Measurements from ENCODE around the gene PNPO. TPM values are rescaled to one million over a fixed set of nuclear protein-coding genes. Genes with fewer than 3 reads are reported as not detected.
"Not testable (repeated sequence)": the region's sequence is repeated elsewhere in the genome, so short reads cannot be mapped to it uniquely, and the experiment has no call there.

PNPO gene
- polyA plus RNA-seq, 1 experiment, result 19.6 TPM

DNA sequence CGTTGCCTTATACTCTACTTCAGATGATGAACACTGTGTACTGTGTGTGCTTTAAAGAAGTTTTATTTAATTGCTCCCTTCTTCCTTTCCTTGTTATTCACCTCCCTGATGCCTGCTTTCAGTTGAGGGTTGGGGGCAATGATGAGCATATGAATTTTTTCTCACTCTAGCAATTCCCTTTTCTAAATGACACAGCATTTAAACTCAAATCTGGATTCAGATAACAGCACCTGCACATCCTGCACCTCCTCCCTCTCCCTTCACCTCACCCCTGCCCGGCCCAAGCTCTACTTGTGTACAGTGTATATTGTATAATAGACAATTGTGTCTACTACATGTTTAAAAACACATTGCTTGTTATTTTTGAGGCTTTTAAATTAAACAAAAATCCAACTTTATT is 13.0 kb upstream of the PNPO start:
- TF ChIP-seq, protein P1, sequence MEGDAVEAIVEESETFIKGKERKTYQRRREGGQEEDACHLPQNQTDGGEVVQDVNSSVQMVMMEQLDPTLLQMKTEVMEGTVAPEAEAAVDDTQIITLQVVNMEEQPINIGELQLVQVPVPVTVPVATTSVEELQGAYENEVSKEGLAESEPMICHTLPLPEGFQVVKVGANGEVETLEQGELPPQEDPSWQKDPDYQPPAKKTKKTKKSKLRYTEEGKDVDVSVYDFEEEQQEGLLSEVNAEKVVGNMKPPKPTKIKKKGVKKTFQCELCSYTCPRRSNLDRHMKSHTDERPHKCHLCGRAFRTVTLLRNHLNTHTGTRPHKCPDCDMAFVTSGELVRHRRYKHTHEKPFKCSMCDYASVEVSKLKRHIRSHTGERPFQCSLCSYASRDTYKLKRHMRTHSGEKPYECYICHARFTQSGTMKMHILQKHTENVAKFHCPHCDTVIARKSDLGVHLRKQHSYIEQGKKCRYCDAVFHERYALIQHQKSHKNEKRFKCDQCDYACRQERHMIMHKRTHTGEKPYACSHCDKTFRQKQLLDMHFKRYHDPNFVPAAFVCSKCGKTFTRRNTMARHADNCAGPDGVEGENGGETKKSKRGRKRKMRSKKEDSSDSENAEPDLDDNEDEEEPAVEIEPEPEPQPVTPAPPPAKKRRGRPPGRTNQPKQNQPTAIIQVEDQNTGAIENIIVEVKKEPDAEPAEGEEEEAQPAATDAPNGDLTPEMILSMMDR (IDR thresholded peaks at IDR 0.05; ENCODE audit: insufficient read depth, low read depth, low read length), result no peak
- POLR2A ChIA-PET, result no interaction called here

DNA sequence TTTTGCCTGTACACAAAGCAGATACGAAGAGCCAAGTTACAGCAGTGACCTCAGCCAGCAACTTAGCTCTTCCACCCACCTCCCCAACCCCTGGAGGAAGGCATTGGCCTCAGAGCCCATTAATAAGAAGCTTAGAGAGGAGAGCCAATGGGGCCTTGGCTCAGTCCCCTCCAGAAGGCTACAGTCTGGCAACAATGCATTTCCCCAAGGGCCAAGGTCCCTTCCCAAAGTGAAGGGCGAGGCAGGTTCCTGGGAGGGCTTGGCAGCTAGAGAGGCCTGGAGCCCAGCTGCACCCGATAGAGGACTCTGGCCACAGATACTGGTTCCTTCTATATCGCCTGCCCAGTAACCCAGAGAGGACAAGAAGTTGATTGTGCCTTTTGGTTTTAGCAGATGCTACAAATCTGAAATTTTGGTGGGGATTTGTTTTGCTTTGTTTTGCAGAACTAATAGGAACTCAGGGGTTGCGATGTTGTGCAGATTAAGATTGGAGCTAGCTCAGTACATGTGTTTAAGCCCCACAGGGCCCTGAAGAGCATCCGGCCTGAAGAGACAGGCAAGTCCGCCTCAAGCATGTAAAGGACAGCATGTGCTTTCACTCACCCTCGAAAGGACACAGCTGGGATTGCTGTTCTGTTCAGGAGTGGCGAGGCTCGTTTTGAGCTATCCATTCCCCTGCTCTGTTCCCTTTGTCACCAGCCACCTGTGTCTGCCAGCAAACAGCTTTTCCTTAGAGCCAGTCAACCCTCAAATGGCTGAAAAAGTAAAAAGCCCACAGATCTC is 12.0 kb upstream of the PNPO start:
- POLR2A ChIA-PET, result no interaction called here
- Histone ChIP-seq H3K27me3 (ENCODE audit: control insufficient read depth, insufficient read depth, low read length) (no peaks in the 10 kb centered on the region), H3K4me3 (ENCODE audit: low read depth, low read length) (no peak overlapping the region), H3K36me3 (ENCODE audit: control insufficient read depth, insufficient read depth, low read length) (peaks cover 12% of the 10 kb centered on the region)
- CTCF ChIA-PET, result interaction anchor here (1.0 to 3.6 kb wide), 5 partner anchors 11 to 43 kb away, joined by 3 to 16 read pairs (median 4); no protein-coding TSS in a partner anchor
- TF ChIP-seq, protein P1 (IDR thresholded peaks at IDR 0.05; ENCODE audit: insufficient read depth, low read depth, low read length), result no peak
- no peak for DNase-seq (ENCODE audit: low read depth)

More for the DNA sequence above, 13.0 kb upstream of the PNPO start:
- CTCF ChIA-PET, result interaction anchor here (1.0 to 3.6 kb wide), 4 partner anchors 18 to 33 kb away, joined by 3 to 16 read pairs (median 4); no protein-coding TSS in a partner anchor
- no peak for DNase-seq (ENCODE audit: low read depth)
- H3K4me3 ChIP-seq (ENCODE audit: low read depth, low read length), result no peak overlapping the region
- H3K36me3 ChIP-seq (ENCODE audit: control insufficient read depth, insufficient read depth, low read length), result peaks cover 13% of the 10 kb centered on the region
- H3K27me3 ChIP-seq (ENCODE audit: control insufficient read depth, insufficient read depth, low read length), result no peaks in the 10 kb centered on the region

DNA sequence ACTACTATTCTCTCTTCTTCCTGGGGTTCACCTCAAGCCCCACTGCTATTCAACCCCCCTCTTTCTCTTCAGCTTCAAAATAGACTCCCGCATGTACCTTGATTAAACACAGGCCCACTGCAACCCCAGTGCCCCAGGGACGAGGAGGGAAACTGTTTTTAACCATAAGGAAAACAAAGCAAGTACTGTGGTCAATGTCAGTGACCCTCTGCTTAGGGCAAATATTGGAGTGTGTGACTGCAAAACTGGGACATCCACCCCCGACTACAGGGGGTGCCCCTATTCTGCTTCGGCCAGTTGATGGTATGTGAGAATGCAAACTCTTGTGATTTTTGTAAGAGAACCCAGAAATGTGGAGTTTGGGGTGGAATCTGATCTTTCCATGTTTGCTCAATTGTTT is 9.5 kb upstream of the PNPO start:
- DNase-seq (ENCODE audit: low read depth), result no peak
- CTCF ChIA-PET, result interaction anchor here (3.6 kb wide), 1 partner anchor 17 kb away, joined by 16 read pairs; no protein-coding TSS in a partner anchor
- TF ChIP-seq, protein P1 (IDR thresholded peaks at IDR 0.05; ENCODE audit: insufficient read depth, low read depth, low read length), result no peak
- Histone ChIP-seq H3K4me3 (ENCODE audit: low read depth, low read length) (no peak overlapping the region), H3K27me3 (ENCODE audit: control insufficient read depth, insufficient read depth, low read length) (no peaks in the 10 kb centered on the region), H3K36me3 (ENCODE audit: control insufficient read depth, insufficient read depth, low read length) (peaks cover 6% of the 10 kb centered on the region)
- POLR2A ChIA-PET, result interaction anchor here (0.7 kb wide), 1 partner anchor 37 kb away, joined by 3 read pairs; no protein-coding TSS in a partner anchor

DNA sequence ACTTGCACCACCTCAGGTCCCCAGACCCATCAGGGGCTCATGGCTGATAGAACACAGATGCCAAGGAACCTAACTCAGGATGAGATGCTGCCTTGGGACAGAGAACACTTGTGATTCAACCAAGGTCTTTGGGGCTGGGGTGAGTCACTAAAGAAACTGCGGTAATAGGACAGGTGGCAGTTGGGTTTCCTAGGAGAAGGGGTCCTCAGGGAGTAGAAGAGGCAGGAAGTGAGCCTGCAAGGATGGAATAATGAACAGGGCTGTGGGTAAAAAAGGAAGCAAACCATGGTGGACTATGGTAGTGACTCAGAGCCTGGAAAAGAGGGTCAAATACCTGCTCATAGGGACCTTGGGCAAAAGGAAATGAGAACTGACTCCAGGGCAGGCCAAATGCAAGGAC is 6.5 kb upstream of the PNPO start:
- no peak overlapping the region for H3K4me3 ChIP-seq (ENCODE audit: low read depth, low read length)
- H3K27me3 ChIP-seq (ENCODE audit: control insufficient read depth, insufficient read depth, low read length), result no peaks in the 10 kb centered on the region
- ChIA-PET CTCF (interaction anchor here (0.9 to 7.8 kb wide), 2 partner anchors 14 to 45 kb away, joined by 4 to 58 read pairs; no protein-coding TSS in a partner anchor), POLR2A (no interaction called here)
- H3K36me3 ChIP-seq (ENCODE audit: control insufficient read depth, insufficient read depth, low read length), result peaks cover 1% of the 10 kb centered on the region; the same call in 1 of the 2 replicates
- TF ChIP-seq, protein P1 (IDR thresholded peaks at IDR 0.05; ENCODE audit: insufficient read depth, low read depth, low read length), result no peak
- DNase-seq (ENCODE audit: low read depth), result no peak

DNA sequence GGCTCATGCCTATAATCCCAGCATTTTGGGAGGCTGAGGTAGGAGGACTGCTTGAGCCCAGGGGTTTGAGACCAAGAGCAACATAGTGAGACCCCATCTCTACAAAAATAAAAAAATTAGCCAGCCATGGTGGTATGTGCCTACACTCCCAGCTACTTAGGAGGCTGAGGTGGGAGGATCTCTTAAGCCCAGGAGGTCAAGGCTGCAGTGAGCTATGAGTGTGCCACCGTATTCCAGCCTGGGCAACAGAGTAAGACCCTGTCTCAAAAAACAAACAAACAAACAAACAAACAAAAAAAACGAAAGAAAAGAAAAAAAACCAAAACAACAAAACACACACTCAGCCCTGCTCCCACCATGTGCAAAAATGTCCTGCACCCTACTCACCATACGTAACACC is 5.9 kb upstream of the PNPO start:
- DNase-seq (ENCODE audit: low read depth); H3K27me3 ChIP-seq (ENCODE audit: control insufficient read depth, insufficient read depth, low read length); H3K36me3 ChIP-seq (ENCODE audit: control insufficient read depth, insufficient read depth, low read length); H3K4me3 ChIP-seq (ENCODE audit: low read depth, low read length): not testable (repeated sequence)
- CTCF ChIA-PET, result interaction anchor here (0.9 to 7.8 kb wide), 3 partner anchors 14 to 45 kb away, joined by 3 to 58 read pairs (median 4); partner anchors contain the start of gene CDK5RAP3
- POLR2A ChIA-PET, result interaction anchor here (1.0 kb wide), 1 partner anchor 35 kb away, joined by 5 read pairs; the partner anchor contains the start of gene CDK5RAP3
